Testis (tissue), 2 donors: Measurements from ENCODE around the gene CA11.

Experiments
- CTCF ChIP-seq, 3 experiments: fragments of 450-650 bp in 2 of 3; fragments of 200-600 bp in 1 of 3; sonication (generic) in 1 of 3; IDR thresholded peaks; one replicate each; pipeline ENCODE4 v1.5.1; 2016 to 2019; ENCODE audit warnings: antibody characterized with exemption in 3 of 3, mild to moderate bottlenecking in 2 of 3, moderate library complexity in 1 of 3
- POLR2A ChIP-seq: fragments of 450-650 bp; IDR thresholded peaks from one replicate; pipeline ENCODE4 v1.6.1; 2017; ENCODE audit warnings: antibody characterized with exemption, mild to moderate bottlenecking, moderate library complexity

DNA sequence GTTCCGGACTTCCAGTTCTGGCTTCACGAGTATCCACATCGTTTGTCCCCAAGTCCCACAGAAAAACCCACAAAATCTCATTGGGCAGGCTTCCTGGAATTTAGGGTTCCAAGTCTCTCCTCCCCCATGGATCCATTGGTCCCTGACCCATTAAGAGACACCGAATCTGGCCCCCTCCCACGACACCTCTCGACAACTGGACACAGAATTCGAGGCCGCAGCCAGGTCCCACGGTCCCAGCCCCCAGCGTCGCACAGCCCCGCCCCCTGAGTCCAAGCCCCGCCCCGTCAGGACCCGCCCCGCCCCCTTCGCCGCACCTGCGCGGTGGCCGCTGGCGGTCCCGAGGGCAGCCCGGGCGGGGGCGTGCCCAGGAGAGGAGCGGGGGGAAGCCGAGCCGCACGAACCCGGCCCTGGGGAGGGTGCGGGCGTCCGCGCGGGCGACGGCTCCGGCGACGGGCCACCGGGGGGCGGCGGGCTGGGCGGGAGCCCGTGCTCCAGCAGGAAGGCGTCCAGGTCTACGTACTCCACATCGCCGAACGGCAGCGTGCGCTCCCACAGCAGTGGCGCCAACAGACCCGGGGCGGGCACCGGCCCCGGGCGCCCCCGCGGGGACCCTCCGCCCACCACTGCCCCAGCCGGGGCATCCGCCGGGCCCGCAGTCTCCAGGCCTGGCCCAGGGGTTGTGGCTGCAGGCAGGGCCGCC, 10.6 kb downstream of the CA11 start:
- TF ChIP-seq CTCF (IDR thresholded peaks at IDR 0.05) (no peak), POLR2A (peak; percentile 81)
